H9 (cell line): ENCODE measurements around the gene WDR72. TPM values are rescaled to one million over a fixed set of nuclear protein-coding genes. Genes with fewer than 3 reads are reported as not detected.

Source experiments
- DNase-seq: peaks from one replicate; pipeline ENCODE4 v3.0.0-alpha.2; 2017
- H2AFZ ChIP-seq: one replicate; pipeline ENCODE4 v1.6.1; 2013; ENCODE audit warnings: mild to moderate bottlenecking, low read length, control low read depth, moderate library complexity
- H2AK5ac ChIP-seq: 2 replicates; pipeline ENCODE4 v1.6.1; 2013; ENCODE audit warnings: low read length, control low read depth, mixed read lengths; ENCODE audit not compliant: insufficient read length
- H2BK120ac ChIP-seq: one replicate; pipeline ENCODE4 v1.6.1; 2013; ENCODE audit warnings: low read depth, mild to moderate bottlenecking, low read length, control low read depth, inconsistent platforms; ENCODE audit not compliant: poor library complexity, severe bottlenecking
- H2BK12ac ChIP-seq: 2 replicates; pipeline ENCODE4 v1.6.1; 2013; ENCODE audit warnings: low read length, control low read depth, mixed read lengths, low read depth; ENCODE audit not compliant: insufficient read length
- H2BK15ac ChIP-seq: 2 replicates; pipeline ENCODE4 v1.6.1; 2013; ENCODE audit warnings: low read depth, low read length, control low read depth
- H2BK20ac ChIP-seq: one replicate; pipeline ENCODE4 v1.6.1; 2013; ENCODE audit warnings: low read depth, mild to moderate bottlenecking, low read length, control low read depth, inconsistent platforms; ENCODE audit not compliant: poor library complexity, severe bottlenecking
- H2BK5ac ChIP-seq: 2 replicates; pipeline ENCODE4 v1.6.1; 2013; ENCODE audit warnings: low read length, control low read depth, mixed read lengths; ENCODE audit not compliant: insufficient read length
- H3K14ac ChIP-seq: 2 replicates; pipeline ENCODE4 v1.6.1; 2013; ENCODE audit warnings: low read length, control low read depth; ENCODE audit not compliant: insufficient read depth
- H3K18ac ChIP-seq: 2 replicates; pipeline ENCODE4 v1.6.1; 2013; ENCODE audit warnings: low read depth, mild to moderate bottlenecking, mixed read lengths, low read length, control low read depth; ENCODE audit not compliant: insufficient read length
- H3K23ac ChIP-seq: 2 replicates; pipeline ENCODE4 v1.6.1; 2013; ENCODE audit warnings: low read length, control low read depth, mixed read lengths, low read depth; ENCODE audit not compliant: insufficient read length
- H3K23me2 ChIP-seq: 2 replicates; pipeline ENCODE4 v1.6.1; 2013; ENCODE audit warnings: low read depth, mild to moderate bottlenecking, mixed read lengths, low read length, control low read depth; ENCODE audit not compliant: insufficient read length, poor library complexity, severe bottlenecking
- H3K27ac ChIP-seq: 2 replicates; pipeline ENCODE4 v1.5.1; 2013; ENCODE audit warnings: low read length, control low read depth, mixed read lengths, low read depth; ENCODE audit not compliant: insufficient read length
- H3K27me3 ChIP-seq: 2 replicates; pipeline ENCODE4 v1.6.1; 2013; ENCODE audit warnings: low read length, control low read depth, inconsistent platforms; ENCODE audit not compliant: insufficient read depth
- H3K4ac ChIP-seq: 2 replicates; pipeline ENCODE4 v1.6.1; 2013; ENCODE audit warnings: low read depth, mild to moderate bottlenecking, control low read depth, inconsistent platforms, low read length, moderate library complexity
- H3K4me1 ChIP-seq: 2 replicates; pipeline ENCODE4 v1.6.1; 2013; ENCODE audit warnings: low read length, control low read depth, inconsistent platforms; ENCODE audit not compliant: insufficient read depth
- H3K4me2 ChIP-seq: 2 replicates; pipeline ENCODE4 v1.6.1; 2013; ENCODE audit warnings: low read length, control low read depth, mixed read lengths; ENCODE audit not compliant: insufficient read length, insufficient read depth
- H3K56ac ChIP-seq: 2 replicates; pipeline ENCODE4 v1.6.1; 2013; ENCODE audit warnings: low read depth, mild to moderate bottlenecking, mixed read lengths, low read length, control low read depth; ENCODE audit not compliant: insufficient read length
- H3K79me1 ChIP-seq: 2 replicates; pipeline ENCODE4 v1.6.1; 2013; ENCODE audit warnings: low read depth, mild to moderate bottlenecking, moderate library complexity, low read length, control low read depth, inconsistent platforms; ENCODE audit not compliant: insufficient read depth, poor library complexity, severe bottlenecking
- H3K79me2 ChIP-seq: 2 replicates; pipeline ENCODE4 v1.6.1; 2013; ENCODE audit warnings: low read length, control low read depth, inconsistent platforms; ENCODE audit not compliant: insufficient read depth
- H3K9ac ChIP-seq: 2 replicates; pipeline ENCODE4 v1.6.1; 2013; ENCODE audit warnings: low read length, control low read depth, mixed read lengths; ENCODE audit not compliant: insufficient read length; ENCODE audit errors: extremely low read depth
- H3K9me3 ChIP-seq: one replicate; pipeline ENCODE4 v1.6.1; 2013; ENCODE audit warnings: low read depth, low read length, inconsistent platforms; ENCODE audit not compliant: control insufficient read depth
- H3T11ph ChIP-seq: one replicate; pipeline ENCODE4 v1.6.1; 2013; ENCODE audit warnings: mild to moderate bottlenecking, low read length, control low read depth, inconsistent platforms
- H4K20me1 ChIP-seq: one replicate; pipeline ENCODE4 v1.6.1; 2013; ENCODE audit not compliant: control insufficient read depth, insufficient read length, insufficient read depth
- H4K5ac ChIP-seq: 2 replicates; pipeline ENCODE4 v1.6.1; 2013; ENCODE audit warnings: low read depth, mild to moderate bottlenecking, mixed read lengths, low read length, control low read depth; ENCODE audit not compliant: insufficient read length
- H4K8ac ChIP-seq: replicated peaks from 2 replicates; pipeline ENCODE4 v1.6.1; 2013; ENCODE audit warnings: low read length, control low read depth, mixed read lengths, low read depth; ENCODE audit not compliant: insufficient read length
- H4K91ac ChIP-seq: 2 replicates; pipeline ENCODE4 v1.6.1; 2013; ENCODE audit warnings: low read depth, mild to moderate bottlenecking, moderate library complexity, mixed read lengths, low read length, control low read depth; ENCODE audit not compliant: insufficient read length
- H3K27ac Mint-ChIP-seq, 3 experiments: 2 replicates in 2 of 3; 3 replicates in 1 of 3; pipeline ENCODE4 v1.8.0; 2020 to 2021; ENCODE audit warnings: mixed read lengths in 3 of 3, mild to moderate bottlenecking in 1 of 3, moderate library complexity in 1 of 3
- H3K27me3 Mint-ChIP-seq: 2 replicates; pipeline ENCODE4 v1.8.0; 2021; ENCODE audit warnings: low read depth, mild to moderate bottlenecking, moderate library complexity, mixed read lengths
- H3K36me3 Mint-ChIP-seq, 3 experiments: 2 replicates in 2 of 3; 3 replicates in 1 of 3; pipeline ENCODE4 v1.8.0; 2020 to 2021; ENCODE audit warnings: low read depth in 3 of 3, mixed read lengths in 3 of 3; ENCODE audit not compliant: insufficient read depth in 1 of 3
- H3K4me1 Mint-ChIP-seq, 2 experiments: 2 replicates each; pipeline ENCODE4 v1.8.0; 2020; ENCODE audit warnings: mixed read lengths in 2 of 2
- H3K4me3 Mint-ChIP-seq, 2 experiments: 2 replicates in 1 of 2; 3 replicates in 1 of 2; pipeline ENCODE4 v1.8.0; 2020 to 2021; ENCODE audit warnings: mild to moderate bottlenecking in 2 of 2, mixed read lengths in 2 of 2, moderate library complexity in 1 of 2
- H3K9me3 Mint-ChIP-seq, 2 experiments: 2 replicates in 1 of 2; 3 replicates in 1 of 2; pipeline ENCODE4 v1.8.0; 2020; ENCODE audit warnings: mild to moderate bottlenecking in 2 of 2, mixed read lengths in 2 of 2, moderate library complexity in 1 of 2
- whole genome bisulfite sequencing: extraction: QIAGEN DNeasy Blood & Tissue Kit; methylation state at CpG from one replicate; pipeline ENCODE4 v1.1.7; 2013; ENCODE audit warnings: missing lambda C conversion rate, low lambda C conversion rate, mixed read lengths; ENCODE audit not compliant: insufficient read length; ENCODE audit errors: extremely low coverage; 5-methylcytosine and 5-hydroxymethylcytosine counted together
- total RNA-seq: library from RNA; stranded (reverse); gene quantifications from 2 replicates; pipeline ENCODE4 v1.2.1, GENCODE V29; 2021
- TF ChIP-seq, protein P1 (sequence below): fragments of 200-600 bp; sonication (generic); conservative IDR thresholded peaks from 3 replicates; pipeline ENCODE4 v1.8.0; 2021; ENCODE audit warnings: antibody characterized with exemption, mild to moderate bottlenecking

The WDR72 gene
- total RNA-seq, 1 experiment from 2014 or later: 2.9 TPM

DNA sequence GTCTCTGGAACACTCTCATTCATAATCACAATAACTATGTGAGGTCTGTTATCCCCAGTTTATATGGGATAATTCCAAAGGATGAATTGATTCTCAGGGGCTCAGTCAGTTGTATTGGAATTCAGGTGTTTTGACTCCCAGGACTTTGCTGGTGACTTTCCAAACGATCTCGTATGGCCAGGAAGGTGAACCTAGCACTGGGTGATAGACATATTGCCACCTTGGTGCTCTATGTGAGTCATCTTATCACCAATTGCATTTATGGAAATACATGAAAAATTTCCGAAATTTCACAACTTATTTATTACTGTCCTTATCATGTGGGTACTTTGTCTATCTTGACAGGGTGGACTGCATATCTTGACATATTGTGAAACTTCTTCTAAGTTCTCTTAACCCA lies 287.3 kb downstream of the WDR72 start:
- no peaks in the 10 kb centered on the region for H3K9me3 Mint-ChIP-seq

More for the DNA sequence above, 287.3 kb downstream of the WDR72 start:
- Histone ChIP-seq H4K20me1 (no peaks in the 10 kb centered on the region), H3K27ac (no peak overlapping the region), H2BK120ac (no peak overlapping the region), H2BK5ac (no peak overlapping the region), H2BK12ac (no peak overlapping the region), H3K4ac (no peak overlapping the region), H3K4me2 (no peak overlapping the region), H3K18ac (no peak overlapping the region), H3K9me3 (no peaks in the 10 kb centered on the region), H2BK20ac (no peak overlapping the region), H3K14ac (no peak overlapping the region), H3K23me2 (no peaks in the 10 kb centered on the region), H3K4me1 (no peaks in the 10 kb centered on the region), H3K27me3 (no peaks in the 10 kb centered on the region), H4K5ac (no peak overlapping the region), H3K9ac (no peak overlapping the region), H2AK5ac (no peak overlapping the region), H3K79me2 (no peaks in the 10 kb centered on the region), H2BK15ac (no peak overlapping the region), H3K79me1 (no peaks in the 10 kb centered on the region), H3K56ac (no peak overlapping the region), H4K8ac (no peak overlapping the region), H2AFZ (no peak overlapping the region), H3T11ph (no peak overlapping the region), H4K91ac (no peak overlapping the region), H3K23ac (no peak overlapping the region)
- no peak overlapping the region for H3K27ac Mint-ChIP-seq
- no peaks in the 10 kb centered on the region for H3K27me3 Mint-ChIP-seq
- WGBS: no CpG with 5 or more reads among the region's 3 CpGs
- H3K36me3 Mint-ChIP-seq: no peaks in the 10 kb centered on the region
- DNase-seq: no peak
- H3K4me3 Mint-ChIP-seq: no peak overlapping the region
- TF ChIP-seq, protein P1, sequence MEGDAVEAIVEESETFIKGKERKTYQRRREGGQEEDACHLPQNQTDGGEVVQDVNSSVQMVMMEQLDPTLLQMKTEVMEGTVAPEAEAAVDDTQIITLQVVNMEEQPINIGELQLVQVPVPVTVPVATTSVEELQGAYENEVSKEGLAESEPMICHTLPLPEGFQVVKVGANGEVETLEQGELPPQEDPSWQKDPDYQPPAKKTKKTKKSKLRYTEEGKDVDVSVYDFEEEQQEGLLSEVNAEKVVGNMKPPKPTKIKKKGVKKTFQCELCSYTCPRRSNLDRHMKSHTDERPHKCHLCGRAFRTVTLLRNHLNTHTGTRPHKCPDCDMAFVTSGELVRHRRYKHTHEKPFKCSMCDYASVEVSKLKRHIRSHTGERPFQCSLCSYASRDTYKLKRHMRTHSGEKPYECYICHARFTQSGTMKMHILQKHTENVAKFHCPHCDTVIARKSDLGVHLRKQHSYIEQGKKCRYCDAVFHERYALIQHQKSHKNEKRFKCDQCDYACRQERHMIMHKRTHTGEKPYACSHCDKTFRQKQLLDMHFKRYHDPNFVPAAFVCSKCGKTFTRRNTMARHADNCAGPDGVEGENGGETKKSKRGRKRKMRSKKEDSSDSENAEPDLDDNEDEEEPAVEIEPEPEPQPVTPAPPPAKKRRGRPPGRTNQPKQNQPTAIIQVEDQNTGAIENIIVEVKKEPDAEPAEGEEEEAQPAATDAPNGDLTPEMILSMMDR: no peak
- peaks cover 0 to 3% of the 10 kb centered on the region in 2 experiments; a peak in 1 of 4 replicates for H3K4me1 Mint-ChIP-seq
